ENCODE data around the gene SLC7A10. TPM values are rescaled to one million over a fixed set of nuclear protein-coding genes. Genes with fewer than 3 reads are reported as not detected.

SLC7A10 gene
- total RNA-seq, 1 experiment from 2014 or later = 1.1 TPM

GRCh38 chr19:33259539-33259938, 33.9 kb upstream of the SLC7A10 start:
- Histone ChIP-seq H3K27me3 (ENCODE audit: control insufficient read depth, insufficient read depth, low read length) (no peaks in the 10 kb centered on the region), H3K9me3 (ENCODE audit: control insufficient read depth, insufficient read depth, low read depth, low read length) (no peaks in the 10 kb centered on the region), H3K4me3 (ENCODE audit: low read depth in 2 of 2, low read length in 2 of 2) (no peak overlapping the region), H3K4me1 (ENCODE audit: control insufficient read depth, insufficient read depth, low read length) (no peaks in the 10 kb centered on the region), H3K27ac (ENCODE audit: low read length) (no peak overlapping the region), H3K36me3 (ENCODE audit: control insufficient read depth, insufficient read depth, low read length) (no peaks in the 10 kb centered on the region)
- in situ Hi-C loops (cut with HindIII; ENCODE audit: low pct_unique_long_range_greater_than_20kb, low sequenced_read_pairs) = no loop called here
- intact Hi-C loops (cut with micrococcal nuclease; ENCODE audit: unreplicated experiment) = no loop called here
- TF ChIP-seq TCF7L2 (IDR thresholded peaks at IDR 0.05; ENCODE audit: low read depth, low read length) (no peak), POLR2AphosphoS5 (IDR thresholded peaks at IDR 0.05; ENCODE audit: low read depth, low read length) (no peak), CTCF (IDR thresholded peaks at IDR 0.05) (no peak), REST (IDR thresholded peaks at IDR 0.05; ENCODE audit: insufficient read depth in 1 of 2, low read depth in 2 of 2, low read length in 1 of 2) (no peak), SIN3A (IDR thresholded peaks at IDR 0.05; ENCODE audit: borderline replicate concordance, insufficient read depth, low read depth, low read length) (no peak)
- DNase-seq (ENCODE audit: low read depth, low spot score) (no peak), ATAC-seq (no peak)
- ChIA-PET POLR2A (interaction anchor here (0.7 kb wide), 1 partner anchor 128 kb away, joined by 4 read pairs; no protein-coding TSS in a partner anchor), CTCF (interaction anchor here (0.7 to 0.8 kb wide), 2 partner anchors 16 to 24 kb away, joined by 3 read pairs; no protein-coding TSS in a partner anchor)
- no TSS peak for BruUV-seq (replicated peaks)

DNA sequence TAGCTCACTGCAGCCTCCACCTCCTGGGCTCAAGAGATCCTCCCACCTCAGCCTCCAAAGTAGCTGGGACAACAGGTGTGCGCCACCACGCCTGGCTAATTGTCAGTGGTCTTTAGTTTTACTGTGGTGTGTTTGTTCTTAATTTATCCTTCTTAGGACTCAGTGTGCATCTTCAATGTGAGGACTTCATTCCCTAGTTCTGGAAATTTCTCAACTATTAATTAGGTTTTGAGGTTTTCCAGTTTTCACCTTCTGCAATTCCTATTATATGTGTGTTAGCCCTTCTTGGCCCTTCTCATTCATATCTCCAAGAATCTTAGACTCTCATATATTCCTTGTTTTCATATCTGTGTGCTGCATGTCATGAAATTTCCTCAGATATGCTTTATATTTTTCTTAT, 32.2 kb upstream of the SLC7A10 start:
- TF ChIP-seq REST (IDR thresholded peaks at IDR 0.05; ENCODE audit: insufficient read depth in 1 of 2, low read depth in 2 of 2, low read length in 1 of 2) = no peak
- no peak for TF ChIP-seq TCF7L2 (IDR thresholded peaks at IDR 0.05; ENCODE audit: low read depth, low read length)
- TF ChIP-seq POLR2AphosphoS5 (IDR thresholded peaks at IDR 0.05; ENCODE audit: low read depth, low read length) = no peak
- no peak for TF ChIP-seq SIN3A (IDR thresholded peaks at IDR 0.05; ENCODE audit: borderline replicate concordance, insufficient read depth, low read depth, low read length)
- no peak for TF ChIP-seq CTCF (IDR thresholded peaks at IDR 0.05)

More for the DNA sequence above, 32.2 kb upstream of the SLC7A10 start:
- ChIA-PET POLR2A (no interaction called here), CTCF (no interaction called here)
- Histone ChIP-seq H3K9me3 (ENCODE audit: control insufficient read depth, insufficient read depth, low read depth, low read length) (no peaks in the 10 kb centered on the region), H3K36me3 (ENCODE audit: control insufficient read depth, insufficient read depth, low read length) (no peaks in the 10 kb centered on the region), H3K27ac (ENCODE audit: low read length) (no peak overlapping the region), H3K4me1 (ENCODE audit: control insufficient read depth, insufficient read depth, low read length) (no peaks in the 10 kb centered on the region), H3K27me3 (ENCODE audit: control insufficient read depth, insufficient read depth, low read length) (no peaks in the 10 kb centered on the region), H3K4me3 (ENCODE audit: low read depth in 2 of 2, low read length in 2 of 2) (no peak overlapping the region)
- ATAC-seq (no peak), DNase-seq (ENCODE audit: low read depth, low spot score) (no peak)
- in situ Hi-C loops (cut with HindIII; ENCODE audit: low pct_unique_long_range_greater_than_20kb, low sequenced_read_pairs) (no loop called here), intact Hi-C loops (cut with micrococcal nuclease; ENCODE audit: unreplicated experiment) (no loop called here)
- BruUV-seq (replicated peaks) = no TSS peak

Data from Panc1 (cell line).